Ovary (tissue), 9 donors: ENCODE results near the gene BRDT. TPM values are rescaled to one million over a fixed set of nuclear protein-coding genes. Genes with fewer than 3 reads are reported as not detected.
"Not testable (repeated sequence)": the region's sequence is repeated elsewhere in the genome, so short reads cannot be mapped to it uniquely, and the experiment has no call there.

Experiments used
- DNase-seq, 5 donors: peaks; one replicate each; pipeline ENCODE4 v3.0.0-alpha.2; 2019 to 2020
- H3K27ac ChIP-seq, 2 donors: fragments of 200-600 bp; one replicate each; pipeline versions ENCODE4 v1.5.1 to v1.8.0; 2019 to 2022
- H3K27me3 ChIP-seq: fragments of 200-600 bp; one replicate; pipeline ENCODE4 v1.8.0; 2022
- H3K36me3 ChIP-seq: fragments of 200-600 bp; sonication (generic); one replicate; pipeline ENCODE4 v1.5.1; 2019
- H3K4me1 ChIP-seq: one replicate; pipeline ENCODE4 v1.8.1; 2013; ENCODE audit warnings: mild to moderate bottlenecking, moderate library complexity; ENCODE audit not compliant: insufficient read depth
- H3K4me3 ChIP-seq: fragments of 200-600 bp; sonication (generic); one replicate; pipeline ENCODE4 v1.5.1; 2017
- H3K9me3 ChIP-seq, 2 donors: fragments of 200-600 bp in 1 of 2; sonication (generic) in 1 of 2; one replicate each; pipeline versions ENCODE4 v1.5.1 to v1.8.1; 2013 to 2019; ENCODE audit warnings: mild to moderate bottlenecking in 1 of 2, moderate library complexity in 1 of 2
- CTCF ChIP-seq, 3 donors: fragments of 450-650 bp in 2 of 3; fragments of 200-600 bp in 1 of 3; IDR thresholded peaks; one replicate each; pipeline versions ENCODE4 v1.5.1 to v1.8.0; 2016 to 2022; ENCODE audit warnings: antibody characterized with exemption in 3 of 3, mild to moderate bottlenecking in 1 of 3
- EP300 ChIP-seq: sonication (generic); formaldehyde crosslinking; IDR thresholded peaks from one replicate; pipeline ENCODE4 v1.6.1; 2017; ENCODE audit warnings: antibody characterized with exemption
- POLR2A ChIP-seq: fragments of 450-650 bp; IDR thresholded peaks from one replicate; pipeline ENCODE4 v1.6.1; 2017; ENCODE audit warnings: antibody characterized with exemption, mild to moderate bottlenecking, moderate library complexity
- WGBS, 3 donors: extraction: QIAGEN DNeasy Blood & Tissue Kit in 1 of 3; methylation state at CpG; one replicate each; pipeline versions ENCODE4 v1.1.5 to v1.1.7; 2013 to 2017; 5-methylcytosine and 5-hydroxymethylcytosine counted together
- intact Hi-C, 4 donors: fragments of 100-400 bp; cut with DNase I; formaldehyde crosslinking; loops; one replicate each; pipeline versions ENCODE4 v1.11.0 to v1.15.1; 2022 to 2023
- polyA plus RNA-seq, 2 donors: library from polyadenylated mRNA; stranded (reverse); fragments of 200-250 nt in 1 of 2; fragments of 350-450 nt in 1 of 2; fragmentation: Illumina TruSeq in 1 of 2; extraction: RNeasy Lipid Tissue Mini Kit (QIAGEN cat#74804) in 1 of 2; gene quantifications; one replicate each; pipeline ENCODE4 v1.2.3, GENCODE V29; 2013 to 2014
- total RNA-seq, 7 donors: library from RNA; depleted of rRNA in 2 of 7; stranded (reverse); fragments of >200 nt in 2 of 7; fragmentation: NEBNext Ultra II Directional in 3 of 7; extraction: Animal tissue kit (Norgen Biotek cat#: 25700) in 3 of 7; gene quantifications; one replicate each; pipeline versions ENCODE4 v1.1.0 to v1.2.4, GENCODE V29; 2016 to 2023
- donor health status: DM: no; HTN: no; CAD: no; lungs with moderate emphysema.
- donor health status: DM: no; HTN: no; CAD: no.
- donor health status: Bipolar disorder and iron deficiency.
- donor health status: DM: yes; HTN: yes; CAD: no.
- donor health status: DM: no; HTN: no; CAD: no.
- donor health status: DM: yes; HTN: yes; CAD: no.

BRDT gene
- total and polyA plus RNA-seq, 9 donors: 0.17 TPM; not detected in 8

- DNase-seq: no peak
- 73 to 87% (median 76%) methylated on average over 2 of the region's 2 CpGs for WGBS, 3 donors
- Histone ChIP-seq H3K27me3 (no peaks in the 10 kb centered on the region), H3K36me3 (no peaks in the 10 kb centered on the region), H3K9me3 (no peaks in the 10 kb centered on the region), H3K4me1 (no peaks in the 10 kb centered on the region), H3K4me3 (no peak overlapping the region), H3K27ac (no peak overlapping the region)
- TF ChIP-seq POLR2A (no peak), CTCF (IDR thresholded peaks at IDR 0.05) (no peak), EP300 (no peak)
- intact Hi-C loops: no loop called here
Measured at GRCh38 chr1:92017656-92018055, 68.5 kb downstream of the BRDT start.

- WGBS, 3 donors: 95 to 99% (median 95%) methylated on average over 16 to 29 of the region's 29 CpGs
- DNase-seq, H3K9me3 ChIP-seq, H3K36me3 ChIP-seq, intact Hi-C loops, H3K27me3 ChIP-seq, H3K4me1 ChIP-seq, H3K4me3 ChIP-seq, H3K27ac ChIP-seq: not testable (repeated sequence)
Measured at GRCh38 chr1:92026042-92026441, 76.8 kb downstream of the BRDT start.

- no peaks in the 10 kb centered on the region for H3K9me3 ChIP-seq
- H3K4me3 ChIP-seq: no peak overlapping the region
- intact Hi-C loops: no loop called here
- no peak overlapping the region for H3K27ac ChIP-seq
- no peak for DNase-seq
- no peaks in the 10 kb centered on the region for H3K36me3 ChIP-seq
- no peaks in the 10 kb centered on the region for H3K27me3 ChIP-seq
- TF ChIP-seq CTCF (IDR thresholded peaks at IDR 0.05) (no peak), POLR2A (no peak), EP300 (no peak)
- 88 to 91% (median 88%) methylated on average over 9 of the region's 9 CpGs for WGBS, 3 donors
- H3K4me1 ChIP-seq: no peaks in the 10 kb centered on the region
Measured at GRCh38 chr1:92026806-92027205, 77.6 kb downstream of the BRDT start.

- Histone ChIP-seq H3K27me3 (no peaks in the 10 kb centered on the region), H3K36me3 (no peaks in the 10 kb centered on the region), H3K9me3 (no peaks in the 10 kb centered on the region), H3K4me3 (peak overlapping the region; percentile 47), H3K4me1 (no peaks in the 10 kb centered on the region), H3K27ac (no peak overlapping the region)
- WGBS, 3 donors: 38 to 40% (median 39%) methylated on average over 31 of the region's 31 CpGs
- no peak for TF ChIP-seq CTCF (IDR thresholded peaks at IDR 0.05)
- TF ChIP-seq EP300: no peak
- no peak for TF ChIP-seq POLR2A
- DNase-seq: no peak
- intact Hi-C loops: no loop called here
Measured at GRCh38 chr1:92029241-92029922, 80.2 kb downstream of the BRDT start.

- TF ChIP-seq POLR2A: no peak
- intact Hi-C loops: no loop called here
Measured at GRCh38 chr1:92030656-92031107, 81.5 kb downstream of the BRDT start.

More at GRCh38 chr1:92030656-92031107, 81.5 kb downstream of the BRDT start:
- no peak for DNase-seq
- no peaks in the 10 kb centered on the region for H3K27me3 ChIP-seq
- H3K27ac ChIP-seq: no peak overlapping the region
- WGBS, 3 donors: 33 to 47% (median 42%) methylated on average over 4 of the region's 4 CpGs
- H3K4me1 ChIP-seq: no peaks in the 10 kb centered on the region
- H3K9me3 ChIP-seq: no peaks in the 10 kb centered on the region
- H3K4me3 ChIP-seq: no peak overlapping the region
- no peaks in the 10 kb centered on the region for H3K36me3 ChIP-seq
